ENCODE results near the gene PAFAH1B2. TPM values are rescaled to one million over a fixed set of nuclear protein-coding genes. Genes with fewer than 3 reads are reported as not detected.
"Not testable (repeated sequence)": the region's sequence is repeated elsewhere in the genome, so short reads cannot be mapped to it uniquely, and the experiment has no call there.

PAFAH1B2 gene
- total RNA-seq, 1 experiment from 2014 or later = 143 TPM

DNA sequence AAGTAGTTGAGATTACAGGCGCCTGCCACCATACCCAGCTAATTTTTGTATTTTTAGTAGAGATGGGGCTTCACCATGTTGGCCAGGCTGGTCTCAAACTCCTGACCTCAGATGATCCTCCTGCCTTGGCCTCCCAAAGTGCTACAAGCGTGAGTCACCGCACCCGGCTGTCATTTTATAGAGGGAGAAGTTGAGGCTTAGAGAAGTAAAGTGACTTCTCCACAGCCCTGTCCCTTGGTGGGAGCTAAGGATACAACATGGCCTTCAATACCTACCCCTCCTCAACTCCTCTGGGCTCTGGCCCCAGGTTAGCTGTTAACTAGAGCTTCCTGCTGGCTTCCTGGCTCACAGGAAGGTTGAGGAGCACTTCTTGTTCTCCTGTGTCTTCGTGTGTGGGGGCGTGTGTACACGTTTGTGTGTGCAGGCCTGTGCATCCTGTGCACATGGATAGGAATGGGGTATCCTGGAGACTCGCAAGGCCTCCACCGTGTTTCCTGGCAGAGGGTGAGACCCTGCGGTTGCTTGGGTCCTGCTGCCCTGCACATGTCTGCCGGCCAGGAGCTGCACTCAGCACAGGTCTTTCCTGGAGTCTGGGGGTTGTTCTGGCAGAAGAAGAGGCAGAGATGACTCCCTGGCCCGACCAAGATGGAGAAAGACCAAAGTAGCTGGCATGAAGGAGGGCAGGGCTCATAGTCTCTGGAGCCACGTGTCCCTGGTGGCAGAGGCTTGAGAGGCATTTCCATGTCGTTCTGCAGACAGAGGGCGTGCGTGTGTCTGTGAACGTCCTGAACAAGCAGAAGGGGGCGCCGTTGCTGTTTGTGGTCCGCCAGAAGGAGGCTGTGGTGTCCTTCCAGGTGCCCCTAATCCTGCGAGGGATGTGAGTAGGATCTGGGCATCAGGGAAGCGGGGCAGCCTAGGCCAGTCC lies 36.8 kb downstream of the PAFAH1B2 start:
- Histone ChIP-seq H3K9me3 (no peaks in the 10 kb centered on the region), H3K36me3 (no peaks in the 10 kb centered on the region), H3K27me3 (no peaks in the 10 kb centered on the region), H3K4me3 (no peak overlapping the region)
- peak; percentile 21 for DNase-seq

DNA sequence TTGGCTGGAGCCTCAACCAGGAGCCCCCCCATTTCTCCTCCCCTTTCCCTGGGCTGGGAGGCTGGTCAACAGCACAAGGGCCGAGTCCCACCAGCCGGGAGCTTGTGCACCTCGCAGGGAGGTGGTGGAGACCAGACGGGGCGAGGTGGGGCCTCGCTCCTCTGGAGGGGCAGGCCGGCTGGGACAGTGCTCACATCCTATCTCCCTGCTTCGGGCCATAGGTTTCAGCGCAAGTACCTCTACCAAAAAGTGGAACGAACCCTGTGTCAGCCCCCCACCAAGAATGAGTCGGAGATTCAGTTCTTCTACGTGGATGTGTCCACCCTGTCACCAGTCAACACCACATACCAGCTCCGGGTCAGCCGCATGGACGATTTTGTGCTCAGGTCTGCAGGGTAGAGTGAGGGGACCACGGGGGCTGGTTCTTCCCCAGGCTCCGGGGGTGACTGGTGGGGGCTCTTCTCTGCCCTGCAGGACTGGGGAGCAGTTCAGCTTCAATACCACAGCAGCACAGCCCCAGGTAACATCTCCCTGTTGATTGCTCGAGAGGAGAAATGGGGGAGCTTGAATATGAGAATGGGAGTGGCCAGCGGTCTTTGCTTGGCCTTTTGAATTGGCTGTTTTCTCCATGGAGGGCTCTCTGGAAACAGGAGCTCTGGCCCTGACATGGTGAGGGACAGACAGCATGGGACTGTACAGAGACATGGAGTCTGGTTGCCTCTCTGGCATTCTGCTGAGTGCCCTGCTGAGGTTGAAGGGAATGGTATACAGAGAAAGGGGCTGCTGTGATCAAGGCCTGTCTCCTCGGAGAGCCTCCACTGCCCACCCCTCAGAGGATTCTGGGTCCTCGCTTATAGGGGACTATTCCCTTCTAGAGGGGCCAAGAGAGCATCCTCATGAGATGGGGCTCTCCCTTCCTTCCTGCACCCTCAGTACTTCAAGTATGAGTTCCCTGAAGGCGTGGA lies 37.8 kb downstream of the PAFAH1B2 start:
- Histone ChIP-seq H3K9me3 (no peaks in the 10 kb centered on the region), H3K36me3 (no peaks in the 10 kb centered on the region), H3K4me3 (no peak overlapping the region), H3K27me3 (no peaks in the 10 kb centered on the region)
- no peak for DNase-seq

DNA sequence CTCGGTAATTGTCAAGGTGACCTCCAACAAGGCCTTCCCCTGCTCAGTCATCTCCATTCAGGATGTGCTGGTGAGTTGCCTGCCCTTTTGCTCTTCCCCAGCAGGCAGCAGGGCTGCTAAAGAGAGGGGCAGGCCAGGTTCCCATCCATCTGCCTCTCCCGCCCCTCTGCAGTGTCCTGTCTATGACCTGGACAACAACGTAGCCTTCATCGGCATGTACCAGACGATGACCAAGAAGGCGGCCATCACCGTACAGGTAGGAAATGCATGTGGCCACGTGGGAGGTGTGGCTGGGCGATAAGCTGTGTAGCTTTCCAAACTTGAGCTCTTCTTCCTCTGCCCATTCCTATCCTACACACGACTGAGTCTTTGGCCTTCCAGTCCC lies 38.5 kb downstream of the PAFAH1B2 start:
- H3K27me3 ChIP-seq = no peaks in the 10 kb centered on the region
- no peak for DNase-seq
- no peaks in the 10 kb centered on the region for H3K36me3 ChIP-seq
- H3K4me3 ChIP-seq = no peak overlapping the region
- no peaks in the 10 kb centered on the region for H3K9me3 ChIP-seq

DNA sequence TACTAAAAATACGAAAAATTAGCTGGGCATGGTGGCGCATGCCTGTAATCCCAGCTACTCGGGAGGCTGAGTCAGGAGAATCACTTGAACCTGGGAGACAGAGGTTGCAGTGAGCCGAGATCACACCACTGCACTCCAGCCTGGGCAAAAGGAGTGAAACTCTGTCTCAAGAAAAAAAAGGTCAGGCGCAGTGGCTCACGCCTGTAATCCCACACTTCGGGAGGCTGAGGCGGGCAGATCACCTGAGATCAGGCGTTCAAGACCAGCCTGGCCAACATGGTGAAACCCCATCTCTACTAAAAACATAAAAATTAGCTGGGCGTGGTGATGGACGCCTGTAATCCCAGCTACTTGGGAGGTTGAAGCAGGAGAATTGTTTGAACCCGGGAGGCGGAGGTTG lies 39.1 kb downstream of the PAFAH1B2 start:
- H3K4me3 ChIP-seq, DNase-seq, H3K9me3 ChIP-seq, H3K27me3 ChIP-seq, H3K36me3 ChIP-seq: not testable (repeated sequence)

DNA sequence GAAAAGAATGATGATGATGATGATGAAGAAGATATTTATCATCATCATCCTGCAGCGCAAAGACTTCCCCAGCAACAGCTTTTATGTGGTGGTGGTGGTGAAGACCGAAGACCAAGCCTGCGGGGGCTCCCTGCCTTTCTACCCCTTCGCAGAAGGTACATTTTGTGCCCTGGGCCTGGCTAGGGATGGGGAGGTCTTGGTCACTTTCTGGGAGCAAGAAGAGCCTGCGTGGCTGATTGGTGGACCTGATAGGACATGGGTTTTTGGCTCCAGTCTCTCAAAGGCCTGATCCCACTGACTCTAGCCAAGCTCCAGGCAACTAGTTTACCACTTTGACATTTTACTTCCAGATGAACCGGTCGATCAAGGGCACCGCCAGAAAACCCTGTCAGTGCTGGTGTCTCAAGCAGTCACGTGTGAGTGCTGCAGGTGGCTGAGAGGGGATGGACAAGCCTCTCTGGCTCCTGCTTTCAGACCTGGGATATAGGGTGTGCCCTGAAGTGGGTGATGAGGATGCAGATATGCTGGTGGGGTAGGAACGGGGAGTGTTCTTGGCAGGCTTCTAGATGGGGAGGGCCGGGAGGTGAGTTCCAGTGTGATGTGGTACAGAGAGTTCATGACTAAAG lies 39.8 kb downstream of the PAFAH1B2 start:
- Histone ChIP-seq H3K27me3 (no peaks in the 10 kb centered on the region), H3K4me3 (no peak overlapping the region), H3K36me3 (no peaks in the 10 kb centered on the region), H3K9me3 (no peaks in the 10 kb centered on the region)
- no peak for DNase-seq

DNA sequence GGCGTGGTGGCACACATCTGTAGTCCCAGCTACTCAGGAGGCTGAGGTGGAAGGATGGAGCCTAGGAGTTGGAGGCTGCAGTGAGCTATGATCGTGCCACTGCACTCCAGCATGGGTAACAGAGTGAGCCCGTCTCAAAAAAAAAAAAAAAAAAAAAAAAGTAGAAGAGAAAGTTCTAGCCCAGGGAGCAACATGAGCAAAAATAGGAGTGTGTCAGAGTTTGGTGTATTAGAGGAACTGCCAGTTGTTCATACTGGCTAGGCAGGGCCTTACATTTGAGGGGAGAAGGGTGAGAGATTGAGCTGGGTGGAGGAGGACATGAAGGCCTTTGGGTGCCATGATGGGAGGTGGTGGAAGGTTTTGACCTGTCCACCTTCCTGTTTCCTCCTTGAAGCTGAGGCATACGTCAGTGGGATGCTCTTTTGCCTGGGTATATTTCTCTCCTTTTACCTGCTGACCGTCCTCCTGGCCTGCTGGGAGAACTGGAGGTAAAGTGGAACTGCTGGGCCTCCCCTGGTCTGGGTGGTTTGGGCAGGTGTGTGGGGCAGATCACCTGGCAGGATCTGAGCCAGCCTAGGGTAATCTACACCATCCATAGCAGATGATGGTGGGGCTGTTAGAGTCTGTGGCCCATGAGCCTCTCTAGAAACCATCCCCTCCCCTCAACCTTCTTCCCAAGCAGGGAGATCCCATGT lies 41.8 kb downstream of the PAFAH1B2 start:
- DNase-seq = no peak
- Histone ChIP-seq H3K36me3 (no peaks in the 10 kb centered on the region), H3K27me3 (no peaks in the 10 kb centered on the region), H3K4me3 (no peak overlapping the region), H3K9me3 (no peaks in the 10 kb centered on the region)

DNA sequence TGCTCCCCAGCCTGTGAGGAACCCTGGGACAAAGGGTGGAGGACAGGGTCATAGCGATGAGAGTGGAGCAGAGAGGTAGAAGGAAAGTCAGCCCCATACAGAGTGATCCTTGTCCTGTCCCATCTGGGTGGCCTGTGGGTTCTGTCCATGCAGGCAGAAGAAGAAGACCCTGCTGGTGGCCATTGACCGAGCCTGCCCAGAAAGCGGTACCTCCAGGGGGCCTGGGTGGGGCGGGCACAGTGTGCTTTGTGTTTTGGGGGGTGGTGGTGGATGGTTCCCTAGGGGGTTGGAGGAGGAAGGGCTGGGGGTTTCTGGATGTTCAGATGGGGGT lies 42.3 kb downstream of the PAFAH1B2 start:
- Histone ChIP-seq H3K36me3 (no peaks in the 10 kb centered on the region), H3K4me3 (no peak overlapping the region), H3K9me3 (no peaks in the 10 kb centered on the region), H3K27me3 (no peaks in the 10 kb centered on the region)
- DNase-seq = no peak

DNA sequence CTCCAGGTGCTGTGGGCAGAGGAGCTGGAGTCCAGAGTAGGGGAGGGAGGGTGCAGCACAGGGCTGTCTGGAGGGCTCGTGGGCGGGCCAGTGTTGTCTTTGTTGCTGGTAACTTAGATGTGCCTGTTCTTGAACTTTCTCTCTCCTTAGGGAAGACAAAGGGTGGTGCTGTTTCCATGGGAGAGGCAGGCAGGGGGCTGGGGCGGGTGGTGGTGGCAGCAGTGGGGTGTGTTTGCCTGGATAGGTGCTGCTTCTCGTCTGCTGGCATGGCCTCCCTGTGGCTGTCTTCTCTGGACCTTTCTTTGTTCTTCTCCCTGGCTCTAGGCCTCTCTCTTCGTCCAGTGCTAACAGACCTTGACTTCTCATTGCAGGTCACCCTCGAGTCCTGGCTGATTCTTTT lies 42.9 kb downstream of the PAFAH1B2 start:
- H3K9me3 ChIP-seq = no peaks in the 10 kb centered on the region
- no peak overlapping the region for H3K4me3 ChIP-seq
- H3K27me3 ChIP-seq = no peaks in the 10 kb centered on the region
- no peak for DNase-seq
- H3K36me3 ChIP-seq = no peaks in the 10 kb centered on the region

DNA sequence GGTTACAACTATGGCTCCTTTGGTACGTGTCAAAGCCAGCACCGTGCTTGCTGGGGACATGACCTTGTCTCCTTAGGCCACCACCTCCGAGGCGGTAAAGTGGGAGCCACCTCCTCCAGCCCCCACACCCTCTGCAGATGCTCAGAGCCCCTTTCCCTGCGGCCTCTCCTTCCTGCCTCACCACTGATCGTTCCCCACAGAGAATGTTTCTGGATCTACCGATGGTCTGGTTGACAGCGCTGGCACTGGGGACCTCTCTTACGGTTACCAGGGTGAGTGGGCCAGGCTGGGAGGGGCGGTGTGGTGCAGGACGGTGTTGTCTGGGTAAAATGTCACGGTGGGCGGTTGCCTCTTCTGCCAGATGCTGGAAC lies 43.3 kb downstream of the PAFAH1B2 start:
- Histone ChIP-seq H3K4me3 (no peak overlapping the region), H3K36me3 (no peaks in the 10 kb centered on the region), H3K9me3 (no peaks in the 10 kb centered on the region), H3K27me3 (no peaks in the 10 kb centered on the region)
- no peak for DNase-seq

DNA sequence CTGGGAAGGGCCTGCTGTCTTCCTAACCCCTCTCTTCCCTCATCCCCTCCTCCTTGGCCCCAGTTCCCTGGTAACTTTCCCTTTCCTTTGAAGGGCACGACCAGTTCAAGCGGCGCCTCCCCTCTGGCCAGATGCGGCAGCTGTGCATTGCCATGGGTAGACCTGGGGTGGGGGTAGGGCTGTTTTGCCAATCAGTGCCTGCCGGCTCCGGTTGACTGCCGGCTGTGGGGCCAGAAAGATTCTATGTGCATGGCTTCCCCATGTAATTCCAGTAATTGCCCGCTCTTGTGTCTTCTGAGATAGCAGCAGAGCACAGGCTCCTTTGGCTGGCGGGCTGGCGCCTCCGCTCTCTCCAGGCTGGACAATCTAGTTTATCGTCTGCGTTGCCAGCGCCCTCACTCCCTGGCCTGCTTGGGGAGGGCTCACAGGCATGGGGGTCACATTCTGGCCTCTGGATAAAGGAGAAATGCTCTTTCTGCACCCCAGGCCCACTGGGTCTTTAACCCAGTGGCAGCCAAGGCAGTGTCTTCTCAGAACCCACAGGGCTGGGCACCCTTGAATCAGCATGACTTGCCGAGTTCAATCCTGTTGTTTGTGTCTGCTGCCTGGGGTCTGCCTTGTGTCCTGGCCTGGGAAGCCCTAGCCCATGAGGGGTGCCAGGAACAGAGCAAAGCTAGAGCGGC lies 43.9 kb downstream of the PAFAH1B2 start:
- H3K9me3 ChIP-seq = no peaks in the 10 kb centered on the region
- DNase-seq = no peak

DNA sequence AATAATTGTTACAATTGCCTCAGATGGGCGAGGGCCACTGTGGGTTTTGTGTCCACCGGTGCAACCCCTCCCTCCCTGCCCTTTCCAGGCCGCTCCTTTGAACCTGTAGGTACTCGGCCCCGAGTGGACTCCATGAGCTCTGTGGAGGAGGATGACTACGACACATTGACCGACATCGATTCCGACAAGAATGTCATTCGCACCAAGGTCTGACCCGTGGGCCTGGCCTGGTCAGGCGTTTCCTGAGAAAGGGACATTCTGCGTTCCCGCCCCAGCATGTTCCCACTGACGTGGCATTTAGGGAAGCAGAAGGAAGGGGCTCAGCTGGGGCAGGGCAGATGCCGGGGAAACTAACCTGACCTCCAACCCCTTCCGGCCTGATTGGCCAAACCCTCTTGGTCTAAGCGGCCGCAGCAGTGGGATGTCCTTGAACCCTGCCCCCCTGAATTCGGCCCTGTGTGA lies 44.6 kb downstream of the PAFAH1B2 start:
- Histone ChIP-seq H3K27me3 (no peaks in the 10 kb centered on the region), H3K36me3 (no peaks in the 10 kb centered on the region; the same call in 1 of the 2 replicates), H3K9me3 (no peaks in the 10 kb centered on the region), H3K4me3 (no peak overlapping the region)
- DNase-seq = no peak

More for the DNA sequence above, 43.9 kb downstream of the PAFAH1B2 start:
- no peak overlapping the region for H3K4me3 ChIP-seq
- H3K36me3 ChIP-seq = no peaks in the 10 kb centered on the region; the same call in 1 of the 2 replicates
- no peaks in the 10 kb centered on the region for H3K27me3 ChIP-seq

DNA sequence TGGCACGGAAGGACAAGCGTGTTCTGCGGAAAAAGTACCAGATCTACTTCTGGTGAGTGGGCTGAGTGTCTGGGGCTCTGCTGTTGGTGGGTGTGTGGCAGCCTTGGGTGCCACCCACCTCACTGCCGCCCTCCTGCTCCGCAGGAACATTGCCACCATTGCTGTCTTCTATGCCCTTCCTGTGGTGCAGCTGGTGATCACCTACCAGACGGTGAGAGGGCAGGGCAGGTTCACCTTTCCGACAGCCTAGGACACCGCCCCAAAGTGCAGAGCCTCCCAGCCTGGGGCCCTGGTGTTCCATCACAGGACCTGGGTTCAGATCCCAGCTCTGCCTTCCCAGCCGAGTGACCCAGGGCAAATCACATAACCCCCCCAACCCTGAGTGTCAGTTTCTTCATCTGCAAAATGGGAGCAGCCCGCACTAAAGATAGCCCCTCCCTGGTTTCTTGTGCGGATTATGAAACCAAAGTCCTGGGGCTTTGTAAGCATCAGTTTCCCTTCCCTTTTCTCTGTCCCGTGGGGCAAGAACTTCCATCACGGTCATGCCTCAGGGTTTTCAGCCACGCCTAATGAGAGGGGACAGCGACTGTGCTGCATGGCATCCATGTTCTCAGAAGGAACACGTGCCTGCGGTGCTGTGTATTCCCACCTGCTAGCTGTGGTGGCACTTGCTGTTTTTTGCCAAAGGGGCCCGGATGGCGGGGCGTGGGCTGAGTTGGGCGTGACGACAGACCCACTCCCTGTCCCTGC lies 45.3 kb downstream of the PAFAH1B2 start:
- no peaks in the 10 kb centered on the region; the same call in 1 of the 2 replicates for H3K36me3 ChIP-seq
- no peak for DNase-seq
- no peaks in the 10 kb centered on the region for H3K27me3 ChIP-seq
- no peaks in the 10 kb centered on the region for H3K9me3 ChIP-seq
- no peak overlapping the region for H3K4me3 ChIP-seq

DNA sequence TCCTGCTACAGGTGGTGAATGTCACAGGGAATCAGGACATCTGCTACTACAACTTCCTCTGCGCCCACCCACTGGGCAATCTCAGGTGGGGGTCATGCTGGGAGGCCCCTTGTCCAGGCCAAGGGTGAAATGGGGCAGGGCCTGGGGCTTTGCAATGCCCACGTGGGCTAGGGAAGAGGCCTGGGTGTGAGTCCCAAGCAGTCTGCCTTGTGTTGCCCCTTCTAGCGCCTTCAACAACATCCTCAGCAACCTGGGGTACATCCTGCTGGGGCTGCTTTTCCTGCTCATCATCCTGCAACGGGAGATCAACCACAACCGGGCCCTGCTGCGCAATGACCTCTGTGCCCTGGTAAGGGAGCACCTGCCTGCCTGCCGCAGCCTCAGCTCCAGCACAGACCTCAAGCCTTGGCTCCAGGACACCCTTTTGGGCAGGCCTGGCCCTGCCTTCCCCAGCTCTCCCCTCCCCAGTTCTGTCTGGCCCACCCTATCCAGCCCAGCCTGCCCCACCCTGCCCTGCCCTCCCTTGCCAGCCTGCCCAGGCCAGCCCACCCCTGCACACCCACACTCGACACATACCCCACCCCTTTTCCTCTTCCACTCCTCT lies 46.0 kb downstream of the PAFAH1B2 start:
- no peak overlapping the region for H3K4me3 ChIP-seq
- H3K9me3 ChIP-seq = no peaks in the 10 kb centered on the region
- no peaks in the 10 kb centered on the region; the same call in 1 of the 2 replicates for H3K36me3 ChIP-seq
- no peak for DNase-seq
- H3K27me3 ChIP-seq = no peaks in the 10 kb centered on the region

DNA sequence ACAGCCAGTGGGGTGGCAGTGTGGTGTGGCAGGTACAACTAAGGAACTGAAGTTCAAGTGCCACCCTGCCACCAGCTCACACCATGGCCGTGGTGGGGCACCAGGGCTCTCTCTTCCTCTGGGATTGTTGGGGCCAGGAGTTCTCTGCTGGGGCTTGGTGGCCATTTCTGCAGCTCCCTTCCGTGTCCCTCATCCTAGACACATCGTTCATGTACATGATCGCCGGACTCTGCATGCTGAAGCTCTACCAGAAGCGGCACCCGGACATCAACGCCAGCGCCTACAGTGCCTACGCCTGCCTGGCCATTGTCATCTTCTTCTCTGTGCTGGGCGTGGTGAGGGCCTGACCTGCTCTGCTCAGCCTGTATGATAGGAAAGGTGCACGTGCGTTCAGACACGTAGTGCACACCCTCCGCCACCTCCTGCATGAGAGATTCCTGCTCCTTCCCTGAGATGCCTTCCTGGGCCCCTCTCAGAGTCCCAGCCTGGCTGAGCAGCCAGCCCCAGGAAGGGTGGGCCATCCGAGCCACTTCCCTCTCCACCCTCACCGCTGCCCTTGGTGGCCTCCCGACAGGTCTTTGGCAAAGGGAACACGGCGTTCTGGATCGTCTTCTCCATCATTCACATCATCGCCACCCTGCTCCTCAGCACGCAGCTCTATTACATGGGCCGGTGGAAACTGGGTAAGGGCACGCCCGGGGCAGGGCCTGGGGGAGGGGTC lies 47.8 kb downstream of the PAFAH1B2 start:
- no peaks in the 10 kb centered on the region for H3K27me3 ChIP-seq
- H3K9me3 ChIP-seq = no peaks in the 10 kb centered on the region
- no peak overlapping the region for H3K4me3 ChIP-seq
- no peaks in the 10 kb centered on the region; the same call in 1 of the 2 replicates for H3K36me3 ChIP-seq
- DNase-seq = no peak
